Inflammatory macrophage treated with lipopolysaccharide for 4 hours (primary cell): ENCODE results near the gene KMT2A.
"Not testable (repeated sequence)": the region's sequence is repeated elsewhere in the genome, so short reads cannot be mapped to it uniquely, and the experiment has no call there.

Experiments used
- DNase-seq: peaks from one replicate; pipeline ENCODE4 v3.0.0-alpha.2; 2020

The KMT2A gene

GRCh38 chr11:118435893-118436624 is at the start of gene KMT2A:
Gene KMT2A, plus strand, starts transcription at chr11:118436492. Its CDS starts 21 bp downstream, at chr11:118436513.
- peak; percentile 93 for DNase-seq

GRCh38 chr11:118396097-118396501 is 40.2 kb upstream of the KMT2A start:
- no peak for DNase-seq

GRCh38 chr11:118397448-118397847 is 38.8 kb upstream of the KMT2A start:
- DNase-seq = no peak

- DNase-seq = peak; percentile 57
These were observed 37.3 kb upstream of the KMT2A start for GRCh38 chr11:118398791-118399559.

GRCh38 chr11:118401151-118401879 is 35.0 kb upstream of the KMT2A start, which contains the start of gene ATP5MG:
Gene ATP5MG, plus strand, starts transcription at chr11:118401606. Its CDS starts 60 bp downstream, at chr11:118401666.
- DNase-seq = peak; percentile 93

GRCh38 chr11:118401880-118402590 is 34.3 kb upstream of the KMT2A start:
- peak; percentile 41 for DNase-seq

- DNase-seq = not testable (repeated sequence)
These were observed 33.7 kb upstream of the KMT2A start for GRCh38 chr11:118402594-118402993.

- no peak for DNase-seq
These were observed 29.6 kb upstream of the KMT2A start for GRCh38 chr11:118406599-118407166.

GRCh38 chr11:118410055-118410745 is 26.1 kb upstream of the KMT2A start:
- DNase-seq = no peak

GRCh38 chr11:118411530-118411929 is 24.8 kb upstream of the KMT2A start:
- no peak for DNase-seq

GRCh38 chr11:118412921-118413320 is 23.4 kb upstream of the KMT2A start:
- DNase-seq = no peak

GRCh38 chr11:118415062-118415738 is 21.1 kb upstream of the KMT2A start:
- peak; percentile 85 for DNase-seq

GRCh38 chr11:118415739-118416068 is 20.6 kb upstream of the KMT2A start:
- DNase-seq = peak; percentile 70

GRCh38 chr11:118416900-118417299 is 19.4 kb upstream of the KMT2A start:
- DNase-seq = not testable (repeated sequence)

- DNase-seq = no peak
These were observed 18.5 kb upstream of the KMT2A start for GRCh38 chr11:118417801-118418200.

- DNase-seq = no peak
These were observed 17.5 kb upstream of the KMT2A start for GRCh38 chr11:118418766-118419165.

- DNase-seq = no peak
These were observed 8.6 kb upstream of the KMT2A start for GRCh38 chr11:118427707-118428106.

- DNase-seq = no peak
These were observed 5.3 kb upstream of the KMT2A start for GRCh38 chr11:118430956-118431355.

- peak; percentile 6 for DNase-seq
These were observed 2.2 kb upstream of the KMT2A start for GRCh38 chr11:118434123-118434552.

GRCh38 chr11:118434553-118435289 is 1.6 kb upstream of the KMT2A start:
- no peak for DNase-seq
